ENCODE results near the gene PLCD4.

PLCD4 gene

GRCh38 chr2:218655751-218656150 lies 48.1 kb downstream of the PLCD4 start:
- Histone ChIP-seq H3K36me3 (ENCODE audit: insufficient read depth, low read length) (peaks cover 69% of the 10 kb centered on the region), H3K79me2 (ENCODE audit: insufficient read depth, low read length) (peaks cover 37% of the 10 kb centered on the region), H4K20me1 (ENCODE audit: insufficient read depth, low read length) (peaks cover 8% of the 10 kb centered on the region; the same call in 1 of the 2 replicates), H3K27me3 (ENCODE audit: insufficient read depth, low read length, poor library complexity) (no peaks in the 10 kb centered on the region), H3K4me1 (ENCODE audit: insufficient read depth, low read length) (peaks cover 34% of the 10 kb centered on the region), H3K4me3 (ENCODE audit: low read depth in 1 of 2, low read length in 2 of 2) (no peak overlapping the region), H3K27ac (ENCODE audit: low read length) (no peak overlapping the region), H3K9ac (ENCODE audit: low read depth, low read length) (no peak overlapping the region), H3K9me3 (ENCODE audit: insufficient read depth, low read length, severe bottlenecking) (no peaks in the 10 kb centered on the region), H2AFZ (ENCODE audit: low read depth, low read length) (no peak overlapping the region), H3K4me2 (ENCODE audit: insufficient read depth, low read length) (no peak overlapping the region)
- TF ChIP-seq EZH2 (IDR thresholded peaks at IDR 0.05; ENCODE audit: borderline replicate concordance, low read depth, low read length, severe bottlenecking) (no peak), CTCF (IDR thresholded peaks at IDR 0.05; ENCODE audit: borderline replicate concordance, extremely low read depth, low read length, poor library complexity, severe bottlenecking) (no peak)
- ATAC-seq (ENCODE audit: insufficient read depth, low read depth) (no peak), DNase-seq (no peak)

GRCh38 chr2:218658671-218659257 lies 51.1 kb downstream of the PLCD4 start:
- H3K36me3 ChIP-seq (ENCODE audit: insufficient read depth, low read length) = peaks cover 70% of the 10 kb centered on the region
- DNase-seq (peak; percentile 41), ATAC-seq (ENCODE audit: insufficient read depth, low read depth) (peak; percentile 4; the same call in 2 of the 3 replicates)
- peak overlapping the region; percentile 74 for H3K9ac ChIP-seq (ENCODE audit: low read depth, low read length)
- peak overlapping the region; percentile 77 to 81 for H3K4me3 ChIP-seq (ENCODE audit: low read depth in 1 of 2, low read length in 2 of 2)
- H3K79me2 ChIP-seq (ENCODE audit: insufficient read depth, low read length) = peaks cover 39% of the 10 kb centered on the region
- no peaks in the 10 kb centered on the region for H3K27me3 ChIP-seq (ENCODE audit: insufficient read depth, low read length, poor library complexity)
- peak overlapping the region; percentile 92 for H2AFZ ChIP-seq (ENCODE audit: low read depth, low read length)
- peak overlapping the region; percentile 74 for H3K27ac ChIP-seq (ENCODE audit: low read length)
- no peak for TF ChIP-seq EZH2 (IDR thresholded peaks at IDR 0.05; ENCODE audit: borderline replicate concordance, low read depth, low read length, severe bottlenecking)
- peak; percentile 67 for TF ChIP-seq CTCF (IDR thresholded peaks at IDR 0.05; ENCODE audit: borderline replicate concordance, extremely low read depth, low read length, poor library complexity, severe bottlenecking)
- peak overlapping the region; percentile 94 for H3K4me2 ChIP-seq (ENCODE audit: insufficient read depth, low read length)
- peaks cover 41% of the 10 kb centered on the region for H3K4me1 ChIP-seq (ENCODE audit: insufficient read depth, low read length)
- no peaks in the 10 kb centered on the region for H3K9me3 ChIP-seq (ENCODE audit: insufficient read depth, low read length, severe bottlenecking)
- H4K20me1 ChIP-seq (ENCODE audit: insufficient read depth, low read length) = no peaks in the 10 kb centered on the region; the same call in 1 of the 2 replicates

GRCh38 chr2:218659258-218659987 lies 51.7 kb downstream of the PLCD4 start, which contains the start of the genes BCS1L and ZNF142:
Gene BCS1L, plus strand, starts transcription at chr2:218659683. Its CDS starts 1,305 bp downstream, at chr2:218660988.
Gene ZNF142, minus strand, starts transcription at chr2:218659623. Its CDS starts 3,194 bp downstream, at chr2:218656429.
- H4K20me1 ChIP-seq (ENCODE audit: insufficient read depth, low read length) = no peaks in the 10 kb centered on the region; the same call in none of the 2 replicates
- H3K27ac ChIP-seq (ENCODE audit: low read length) = peak within 1 kb of the TSS; percentile 74
- peaks cover 41% of the 10 kb centered on the region for H3K4me1 ChIP-seq (ENCODE audit: insufficient read depth, low read length)
- peak; percentile 97 for ATAC-seq (ENCODE audit: insufficient read depth, low read depth)
- peaks cover 71% of the 10 kb centered on the region for H3K36me3 ChIP-seq (ENCODE audit: insufficient read depth, low read length)
- TF ChIP-seq CTCF (IDR thresholded peaks at IDR 0.05; ENCODE audit: borderline replicate concordance, extremely low read depth, low read length, poor library complexity, severe bottlenecking) (no peak), EZH2 (IDR thresholded peaks at IDR 0.05; ENCODE audit: borderline replicate concordance, low read depth, low read length, severe bottlenecking) (no peak)
- peak within 1 kb of the TSS; percentile 77 to 81 for H3K4me3 ChIP-seq (ENCODE audit: low read depth in 1 of 2, low read length in 2 of 2)
- H3K9ac ChIP-seq (ENCODE audit: low read depth, low read length) = peak within 1 kb of the TSS; percentile 74
- no peaks in the 10 kb centered on the region for H3K9me3 ChIP-seq (ENCODE audit: insufficient read depth, low read length, severe bottlenecking)
- H3K79me2 ChIP-seq (ENCODE audit: insufficient read depth, low read length) = peaks cover 39% of the 10 kb centered on the region
- peak; percentile 96 for DNase-seq
- H3K4me2 ChIP-seq (ENCODE audit: insufficient read depth, low read length) = peak within 1 kb of the TSS; percentile 94
- peak within 1 kb of the TSS; percentile 92 for H2AFZ ChIP-seq (ENCODE audit: low read depth, low read length)
- no peaks in the 10 kb centered on the region for H3K27me3 ChIP-seq (ENCODE audit: insufficient read depth, low read length, poor library complexity)
